Ramos (cell line): Measurements from ENCODE around the gene SAMD10.
"Not testable (repeated sequence)": the region's sequence is repeated elsewhere in the genome, so short reads cannot be mapped to it uniquely, and the experiment has no call there.

ENCODE experiments used
- in situ Hi-C: fragments of 300-500 bp; cut with MboI; formaldehyde crosslinking; loops from one replicate; pipeline ENCODE4 v1.14.3; 2022; ENCODE audit warnings: low sequenced_read_pairs; ENCODE audit not compliant: unreplicated experiment

The SAMD10 gene

DNA sequence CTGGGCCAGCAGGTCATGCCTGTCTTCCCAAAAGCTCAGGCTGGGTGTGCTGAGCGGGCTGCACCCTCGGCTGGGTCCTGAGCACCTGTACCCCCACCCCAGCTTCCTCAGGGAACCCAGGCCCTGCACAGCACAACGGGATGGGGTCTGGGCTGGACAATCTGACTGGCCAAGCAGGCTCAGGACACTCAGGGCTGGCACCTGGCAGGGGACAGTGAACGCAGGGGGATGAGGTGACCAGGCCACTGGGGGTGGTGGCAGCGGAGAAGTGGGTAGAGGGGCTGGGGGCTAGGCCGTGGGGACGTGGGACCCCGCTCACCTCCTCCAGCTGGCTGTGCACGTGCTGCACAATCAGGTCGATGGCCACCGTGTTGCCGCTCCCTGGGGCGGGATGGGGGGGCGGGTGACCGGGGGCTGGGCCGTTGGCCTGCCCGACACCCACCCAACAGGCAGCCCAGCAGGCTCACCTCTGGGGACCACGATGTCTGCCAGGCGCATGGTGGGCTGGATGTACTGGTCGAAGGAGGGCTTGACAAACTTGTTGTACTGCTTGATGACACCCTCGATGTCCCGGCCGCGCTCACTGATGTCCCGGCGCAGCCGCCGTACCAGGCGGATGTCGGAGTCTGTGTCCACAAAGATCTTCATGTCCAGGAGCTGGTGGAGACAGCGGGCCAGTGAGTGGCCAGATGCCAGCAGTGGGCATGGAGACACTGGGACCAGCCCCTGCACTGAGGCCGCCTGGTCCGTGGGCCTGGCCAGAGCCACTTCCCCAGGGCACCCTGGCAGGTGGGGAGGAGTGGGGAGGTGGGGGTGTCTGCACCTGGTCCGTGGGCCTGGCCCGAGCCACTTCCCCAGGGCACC is 35.1 kb downstream of the SAMD10 start:
- in situ Hi-C loops, result no loop called here

DNA sequence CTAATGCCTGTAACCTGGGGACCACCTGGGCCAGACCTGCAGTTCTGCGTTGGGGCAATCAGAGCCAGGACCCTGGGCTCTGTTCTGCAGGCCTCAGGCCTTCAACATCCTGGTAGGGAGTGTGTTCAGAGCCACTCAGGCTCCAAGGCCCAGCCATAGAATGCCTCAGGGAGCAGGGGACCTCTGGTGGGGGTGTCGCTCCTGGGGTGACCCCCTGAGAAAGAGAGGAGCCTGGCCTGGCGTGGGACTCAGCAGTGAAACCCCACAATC is 35.7 kb downstream of the SAMD10 start:
- in situ Hi-C loops, result no loop called here

DNA sequence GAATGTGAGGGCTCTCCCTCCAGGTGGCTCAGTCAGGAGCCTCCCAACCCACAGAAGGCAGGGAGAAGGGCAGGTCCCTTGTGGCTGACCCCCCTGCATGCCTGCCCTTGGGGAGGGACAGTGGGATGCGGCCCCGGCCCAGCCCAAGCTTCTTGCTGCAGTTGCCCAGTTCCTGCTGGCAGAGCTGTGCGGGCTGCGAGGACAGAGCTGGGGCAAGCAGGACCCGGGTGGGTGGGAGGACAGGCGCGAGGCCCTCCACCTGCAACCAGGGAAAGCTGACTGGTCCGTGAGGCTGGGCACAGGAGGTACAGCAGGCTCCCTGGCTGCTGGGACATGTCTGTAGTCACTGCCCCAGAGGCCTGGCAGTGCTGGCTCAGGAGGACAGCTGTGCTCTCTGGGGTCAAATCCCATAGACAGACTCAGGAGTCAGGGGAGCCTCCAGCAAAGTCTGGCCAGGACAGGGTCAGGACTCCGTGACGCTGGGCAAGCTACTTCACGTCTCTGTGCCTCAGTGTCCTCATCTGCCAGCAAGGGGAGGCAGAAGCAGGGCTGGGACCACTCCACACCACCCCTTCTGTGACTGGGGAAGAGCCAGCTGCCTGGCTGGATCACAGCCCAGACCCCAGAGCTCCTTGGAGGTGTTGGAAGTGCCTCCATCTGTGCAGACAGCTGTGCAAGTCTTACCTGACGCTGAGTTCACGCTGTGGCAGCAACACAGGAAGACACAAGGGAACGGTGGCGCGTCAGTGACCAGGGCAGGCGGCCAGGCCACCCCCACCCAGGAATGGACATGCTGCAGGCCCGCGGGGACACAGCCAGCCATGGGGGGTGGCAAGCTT is 36.3 kb downstream of the SAMD10 start:
- in situ Hi-C loops, result no loop called here

DNA sequence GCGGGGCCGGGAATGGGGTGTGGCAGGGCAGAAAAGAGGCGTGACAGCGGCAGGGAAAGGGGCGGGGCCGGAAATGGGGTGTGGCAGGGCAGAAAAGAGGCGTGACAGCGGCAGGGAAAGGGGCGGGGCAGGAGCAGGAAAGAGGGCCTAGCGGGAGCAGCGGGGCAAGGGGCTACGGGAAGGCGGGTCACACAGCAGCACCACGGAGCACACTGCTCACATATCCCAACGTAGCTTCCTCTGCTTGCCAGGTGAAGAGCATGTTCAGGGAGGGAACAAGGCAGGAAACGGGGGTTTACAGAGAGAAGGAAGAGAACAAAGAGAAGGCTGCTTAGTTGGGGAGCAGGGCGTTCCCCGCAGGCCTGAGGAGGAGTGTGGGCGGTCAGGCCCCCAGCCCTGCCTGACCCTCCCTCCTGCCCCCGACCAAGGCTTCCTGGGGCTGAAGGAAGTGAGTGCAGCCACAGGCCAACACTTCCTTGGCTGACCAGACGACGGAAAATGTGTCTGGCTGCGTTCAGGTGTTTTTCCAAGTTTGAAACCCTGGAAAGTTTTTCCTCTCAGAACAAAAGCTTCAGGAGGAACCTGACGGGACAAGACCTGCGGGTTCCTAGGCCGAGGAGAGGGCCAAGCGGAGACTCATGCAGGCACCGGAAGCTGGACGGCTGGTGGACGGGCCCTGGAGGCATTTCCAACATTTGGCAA is 37.0 kb downstream of the SAMD10 start:
- in situ Hi-C loops, result no loop called here

DNA sequence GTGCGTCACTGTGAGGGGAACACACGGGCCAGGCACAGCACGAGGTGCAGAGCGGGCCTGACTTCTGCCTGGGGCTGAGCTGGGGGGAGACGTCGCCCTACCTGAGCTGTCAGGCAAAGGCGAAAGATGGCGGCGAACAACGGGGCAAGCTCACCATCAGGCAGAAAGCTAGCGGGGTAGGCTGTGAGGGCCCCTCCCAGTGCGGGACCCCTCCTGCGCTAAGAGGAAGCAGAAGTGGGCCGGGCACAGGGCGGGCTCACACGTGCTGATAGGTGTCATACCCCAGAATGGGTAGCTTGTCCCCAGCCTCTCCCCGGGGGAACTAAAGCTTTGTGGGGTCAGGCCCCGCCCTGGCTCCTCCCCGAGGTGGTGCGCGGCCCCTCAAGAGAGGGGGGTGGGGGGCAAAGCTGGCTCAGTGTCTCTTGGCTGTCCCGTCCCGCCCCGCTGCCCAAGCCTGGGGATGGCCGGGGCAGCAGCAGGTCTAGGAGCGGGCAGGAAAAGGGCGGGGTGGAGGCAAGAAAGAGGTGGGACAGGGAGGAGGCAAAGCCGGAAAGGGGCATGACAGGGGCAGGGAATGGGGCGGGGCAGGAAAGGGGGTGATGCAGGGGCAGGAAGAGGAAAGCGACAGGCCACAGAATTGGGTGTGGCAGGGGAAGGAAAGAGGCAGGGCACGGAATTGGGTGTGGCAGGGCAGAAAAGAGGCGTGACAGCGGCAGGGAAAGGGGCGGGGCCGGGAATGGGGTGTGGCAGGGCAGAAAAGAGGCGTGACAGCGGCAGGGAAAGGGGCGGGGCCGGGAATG is 38.0 kb downstream of the SAMD10 start:
- in situ Hi-C loops, result no loop called here

DNA sequence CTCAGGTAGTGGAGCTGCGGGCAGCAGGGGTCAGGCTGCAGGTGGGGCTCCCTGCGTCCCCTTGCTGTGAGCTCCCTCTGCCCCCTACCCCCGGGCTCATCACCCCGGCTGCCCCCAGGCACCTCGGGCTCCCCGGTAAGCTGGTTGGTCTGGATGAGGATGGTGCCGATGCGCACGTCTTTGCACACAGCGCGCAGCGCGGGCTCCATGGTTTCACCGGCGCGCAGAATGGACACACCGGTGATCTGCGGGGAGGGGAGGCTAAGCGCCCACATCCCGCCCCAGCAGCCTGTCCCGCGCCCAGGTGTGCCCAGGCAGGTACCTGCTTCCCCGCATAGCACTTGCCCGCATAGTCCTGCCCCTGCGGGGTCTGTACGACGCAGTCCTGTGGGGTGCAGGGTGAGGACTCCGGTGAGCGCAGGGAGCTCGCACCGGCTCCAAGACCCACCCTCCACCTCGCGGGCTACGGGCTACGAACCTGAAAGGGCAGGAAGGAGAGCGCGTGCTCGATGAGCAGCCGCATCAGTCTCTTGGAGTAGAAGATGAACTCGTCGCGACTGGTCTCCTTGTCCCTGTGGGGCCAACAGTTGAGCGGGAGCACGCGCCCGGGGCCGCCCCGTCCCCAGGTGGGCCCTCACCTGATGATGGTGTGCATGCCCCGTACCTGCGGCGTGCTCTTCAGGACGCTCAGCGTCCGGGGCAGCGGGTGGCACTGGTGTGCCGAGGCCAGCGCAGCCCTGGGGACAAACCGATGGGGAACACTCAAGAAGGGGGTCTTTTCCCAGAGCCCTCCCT is 38.8 kb downstream of the SAMD10 start:
- in situ Hi-C loops, result no loop called here

DNA sequence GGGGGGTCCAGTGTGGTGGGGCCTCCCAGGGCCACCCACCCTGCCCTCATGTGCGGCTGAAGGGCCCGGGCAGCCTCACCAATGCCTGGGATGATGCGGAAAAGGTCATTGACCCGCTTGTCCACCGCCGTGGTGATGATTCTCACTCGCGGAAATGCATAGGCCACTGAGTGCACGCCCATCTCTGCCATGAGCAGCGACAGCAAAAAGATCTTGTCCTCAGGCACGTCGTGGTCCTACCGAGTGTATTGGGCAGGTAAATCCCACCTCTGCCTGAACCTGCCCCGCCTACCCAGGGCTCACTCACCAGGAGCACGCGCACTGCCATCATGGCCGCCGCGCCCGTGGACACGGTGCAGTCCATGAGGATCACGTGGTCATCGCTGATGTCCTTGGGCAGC is 39.4 kb downstream of the SAMD10 start:
- in situ Hi-C loops, result no loop called here

DNA sequence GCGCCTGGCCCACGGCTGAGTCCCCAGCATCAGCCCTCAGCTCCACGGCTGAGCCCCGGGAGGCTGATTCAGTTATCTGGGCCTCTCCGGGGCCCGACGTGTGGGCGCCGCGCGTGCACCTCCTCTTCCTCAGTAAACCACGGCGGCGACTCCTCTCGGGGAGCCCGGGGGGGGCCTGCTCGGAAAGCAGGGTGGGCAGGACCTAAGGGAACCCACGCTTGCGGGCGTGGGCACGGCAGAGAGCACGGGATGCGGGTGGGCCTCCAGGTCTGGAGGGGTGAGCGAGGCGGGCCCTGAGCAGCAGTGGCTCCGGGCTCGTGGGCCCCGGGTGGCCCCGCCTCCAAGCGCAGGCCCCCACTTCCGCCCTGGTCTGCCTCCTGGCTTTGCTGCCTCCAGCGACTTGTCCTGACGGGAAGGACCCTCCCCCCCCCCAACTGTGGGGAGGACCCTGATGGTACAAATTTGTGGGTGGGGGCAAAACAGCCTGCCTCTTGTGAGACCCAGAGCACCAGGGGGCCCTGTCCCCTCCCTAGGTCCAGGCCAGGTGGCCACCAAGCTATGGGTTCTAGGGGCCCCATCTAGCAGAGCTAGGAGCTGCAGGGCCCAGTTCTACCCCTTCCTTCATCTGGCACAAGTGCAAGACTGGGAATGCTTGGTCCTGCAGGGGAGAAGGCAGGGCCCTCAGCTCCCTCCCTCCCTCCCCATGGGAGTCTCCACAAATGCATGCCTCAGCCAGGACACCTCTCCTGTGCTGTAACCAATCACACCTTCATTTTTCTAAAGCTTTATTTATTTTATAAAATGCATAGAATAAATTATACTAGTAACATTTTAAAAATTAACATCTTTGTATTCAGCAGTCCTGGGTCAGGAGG is 40.1 kb downstream of the SAMD10 start:
- in situ Hi-C loops, result no loop called here

DNA sequence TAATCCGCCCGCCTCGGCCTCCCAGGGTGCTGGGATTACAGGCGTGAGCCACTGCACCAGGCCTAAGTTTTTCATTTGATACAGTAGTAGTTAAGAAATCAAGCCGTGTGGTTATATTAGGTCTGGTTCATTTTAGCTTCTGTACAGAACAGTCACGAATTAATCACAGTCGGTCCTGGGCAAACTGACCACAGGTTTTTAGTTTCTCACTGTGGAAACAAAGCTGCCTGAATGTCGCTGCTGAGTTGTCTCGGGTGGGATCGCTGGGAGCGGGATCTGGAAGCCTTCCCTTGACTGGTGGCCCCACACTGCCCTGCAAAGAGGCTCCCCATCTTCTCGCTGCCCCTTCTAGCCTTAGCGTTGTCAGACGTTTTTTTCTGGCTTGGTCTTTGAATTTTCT is 41.8 kb downstream of the SAMD10 start:
- in situ Hi-C loops, result no loop called here

DNA sequence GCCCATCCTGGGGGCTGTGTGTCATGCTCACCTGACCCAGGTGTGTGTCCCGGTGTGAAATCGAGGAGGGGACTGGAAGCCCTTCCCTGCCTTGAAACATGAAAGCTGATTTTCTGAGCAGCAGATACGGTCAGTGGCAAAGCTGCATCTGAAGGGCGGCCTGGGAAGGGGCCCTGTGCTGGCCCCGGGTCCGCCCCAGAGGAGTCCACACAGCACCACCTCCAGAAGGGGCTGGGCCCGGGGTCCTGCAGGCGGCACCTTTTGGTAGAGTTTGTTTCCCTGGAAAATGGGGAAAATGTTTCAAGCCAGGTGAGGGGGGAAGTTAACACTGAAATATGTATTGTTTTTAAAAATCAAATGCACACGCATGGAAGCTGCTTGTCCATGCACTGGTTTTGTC is 44.0 kb downstream of the SAMD10 start:
- in situ Hi-C loops, result no loop called here

DNA sequence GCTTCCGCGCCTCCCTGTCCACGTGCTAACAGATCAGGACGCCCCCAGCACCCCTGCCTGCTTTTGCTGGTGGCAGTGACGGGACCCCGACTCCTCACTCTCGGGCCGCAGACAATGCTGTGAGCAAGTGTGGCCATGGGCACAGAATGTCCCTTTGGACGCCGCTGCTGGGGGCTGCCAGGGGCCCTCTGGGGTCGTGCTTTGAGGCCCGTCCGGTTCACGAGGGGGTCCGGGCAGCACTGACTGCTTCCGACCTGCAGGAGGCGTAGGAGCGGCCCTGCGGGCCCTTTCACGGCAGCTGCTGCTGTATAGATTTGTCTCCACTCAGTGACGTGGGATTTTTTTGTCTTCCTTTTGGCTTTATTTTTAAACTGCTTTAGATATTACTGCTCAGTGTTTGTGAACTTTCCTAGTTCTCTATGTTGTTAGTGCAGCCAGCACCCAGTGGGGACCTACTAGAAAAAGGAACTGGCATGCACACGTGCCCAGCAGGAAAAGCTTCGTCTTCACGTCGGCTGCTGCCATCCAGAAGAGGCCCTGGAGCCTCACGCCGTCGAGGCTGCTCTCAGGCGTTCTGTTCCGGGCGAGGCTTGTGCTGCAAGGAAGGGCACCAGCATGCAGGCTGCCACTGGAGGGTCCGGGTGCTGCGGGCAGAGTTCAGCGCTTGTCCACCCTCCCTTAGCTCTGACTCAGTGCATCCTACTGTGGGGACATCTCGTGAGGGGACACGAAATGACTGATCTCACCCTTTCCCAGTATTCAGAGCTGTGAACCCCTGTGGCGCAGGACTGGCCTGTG is 45.0 kb downstream of the SAMD10 start:
- in situ Hi-C loops, result no loop called here

DNA sequence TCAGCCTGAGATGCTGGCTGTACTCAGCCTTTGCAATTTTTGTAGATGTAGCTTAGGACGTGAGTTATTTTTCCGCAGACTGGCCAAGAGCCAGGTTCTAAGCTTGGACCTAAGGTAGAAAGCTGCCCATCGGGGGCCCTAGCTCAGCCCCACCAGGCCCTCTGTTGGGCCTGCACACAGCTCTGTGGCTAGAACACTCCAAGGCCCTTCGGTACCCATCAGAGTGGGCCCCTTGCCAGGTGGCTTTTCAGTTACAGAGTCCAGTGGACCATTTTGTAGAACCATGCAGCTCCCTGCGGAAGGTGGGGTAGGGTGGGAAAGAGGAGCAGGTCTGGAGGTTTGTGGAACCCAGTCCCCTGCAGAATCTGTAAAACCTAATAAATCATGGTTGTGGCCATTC is 45.8 kb downstream of the SAMD10 start:
- in situ Hi-C loops, result no loop called here

DNA sequence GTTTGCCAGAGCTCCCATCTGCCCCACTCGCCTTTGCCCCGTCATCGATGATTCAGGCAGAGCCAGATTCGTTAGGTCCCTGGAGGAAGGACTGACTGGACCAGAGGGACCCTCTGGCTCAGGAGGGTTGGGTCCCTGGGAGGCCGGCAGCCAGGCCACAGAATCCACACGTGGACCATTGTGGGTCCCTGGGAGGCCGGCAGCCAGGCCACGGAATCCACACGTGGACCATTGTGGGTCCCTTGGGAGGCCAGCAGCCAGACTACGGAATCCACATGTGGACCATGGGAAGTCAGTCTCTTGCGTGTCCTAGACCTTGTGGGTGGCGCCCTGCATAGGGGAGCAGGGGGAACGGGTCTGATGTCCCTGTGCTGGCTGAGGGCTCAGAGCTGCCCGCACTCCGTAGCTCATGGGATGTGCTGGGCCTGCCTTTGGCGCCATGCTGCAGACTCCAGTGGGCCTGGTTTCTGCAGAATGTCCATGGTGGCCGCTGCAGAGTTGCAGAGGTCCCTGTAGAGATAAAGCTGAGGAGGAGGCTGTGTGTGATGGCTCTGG is 46.8 kb downstream of the SAMD10 start:
- in situ Hi-C loops, result no loop called here

DNA sequence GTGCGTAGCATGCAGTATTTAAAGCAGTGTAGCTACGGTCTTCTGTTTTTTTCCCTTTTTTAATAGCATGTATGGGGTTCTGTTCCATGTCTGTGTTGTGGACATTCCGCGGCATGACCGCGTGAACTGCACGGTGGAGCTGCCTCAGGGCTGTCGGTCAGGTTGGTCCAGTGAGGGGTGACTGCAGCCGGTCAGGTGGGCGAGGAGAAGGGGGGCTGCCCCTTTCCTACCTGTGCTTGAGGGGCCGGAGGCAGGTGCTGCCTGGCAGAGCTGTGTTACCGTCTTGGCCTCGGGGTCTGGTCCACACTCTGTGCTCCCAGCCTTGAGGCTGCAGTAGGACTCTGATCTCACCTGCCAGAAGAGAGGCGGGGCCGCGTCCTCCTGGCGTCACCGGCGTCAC is 47.7 kb downstream of the SAMD10 start:
- in situ Hi-C loops, result no loop called here

DNA sequence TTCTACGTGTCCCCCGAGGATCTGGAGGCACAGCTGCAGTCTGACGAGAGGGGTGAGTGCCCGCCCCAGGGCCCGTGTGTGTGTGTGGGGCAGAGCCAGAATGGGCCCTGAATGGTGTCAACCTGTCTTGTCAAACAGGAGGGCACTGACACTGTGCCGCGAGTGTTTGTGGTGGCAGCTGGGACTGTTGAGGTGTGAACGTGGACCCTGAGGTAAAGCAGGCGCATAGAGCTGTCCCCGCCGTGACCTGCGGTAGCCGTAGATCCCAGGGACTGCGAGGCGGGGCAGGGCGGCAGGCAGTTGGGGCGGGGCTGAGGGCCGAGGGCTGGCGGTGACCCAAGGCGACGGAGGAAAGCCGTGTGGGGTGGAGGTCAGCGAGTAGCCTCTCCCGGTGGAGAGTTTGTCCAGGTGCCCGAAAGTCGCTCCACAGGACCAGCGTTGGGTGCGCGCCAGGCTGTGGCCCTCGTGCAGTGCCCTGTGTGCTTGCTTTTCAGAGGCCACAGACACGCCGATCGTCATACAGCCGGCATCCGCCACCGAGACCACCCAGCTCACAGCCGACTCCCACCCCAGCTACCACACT is 48.4 kb downstream of the SAMD10 start:
- in situ Hi-C loops, result no loop called here

DNA sequence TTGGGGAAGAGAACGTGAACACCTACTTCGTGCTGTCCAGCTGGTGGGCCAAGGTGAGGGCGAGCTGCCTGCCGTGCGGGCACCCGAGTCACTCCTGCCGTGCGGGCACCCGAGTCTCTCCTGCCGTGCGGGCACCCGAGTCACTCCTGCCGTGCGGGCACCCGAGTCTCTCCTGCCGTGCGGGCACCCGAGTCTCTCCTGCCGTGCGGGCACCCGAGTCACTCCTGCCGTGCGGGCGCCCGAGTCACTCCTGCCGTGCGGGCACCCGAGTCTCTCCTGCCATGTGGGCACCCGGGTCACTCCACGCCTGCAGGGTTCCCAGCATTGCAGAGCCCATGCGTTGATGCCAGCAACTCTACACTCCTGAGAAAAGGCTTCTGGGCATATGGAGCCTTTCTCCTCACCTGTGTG is 50.0 kb downstream of the SAMD10 start:
- in situ Hi-C loops, result not testable (repeated sequence)

DNA sequence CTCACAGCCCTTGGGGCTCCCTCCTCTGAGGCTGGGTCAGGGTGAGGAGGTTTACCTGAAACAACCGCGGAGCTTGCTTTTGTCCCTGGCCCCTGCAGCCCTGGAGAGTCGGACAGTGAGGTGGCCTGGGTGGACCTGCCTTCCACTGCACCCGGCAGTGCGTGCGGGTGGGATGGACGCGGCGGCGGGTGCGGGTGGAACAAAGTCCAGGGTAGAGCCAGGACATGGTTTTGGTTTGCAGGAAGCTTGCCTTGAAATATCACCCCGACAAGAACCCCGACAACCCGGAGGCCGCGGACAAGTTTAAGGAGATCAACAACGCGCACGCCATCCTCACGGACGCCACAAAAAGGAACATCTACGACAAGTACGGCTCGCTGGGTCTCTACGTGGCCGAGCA is 50.4 kb downstream of the SAMD10 start:
- in situ Hi-C loops, result no loop called here
